ENCODE measurements around the gene PROCA1. TPM values are rescaled to one million over a fixed set of nuclear protein-coding genes. Genes with fewer than 3 reads are reported as not detected.

The PROCA1 gene
- total and polyA plus RNA-seq, 2 of the 13 experiments (the other 11 are each of a cell fraction or from before 2014, with no cell fraction given), result 0.73 to 1.5 TPM

- TF ChIP-seq ETV5 (CRISPR knock-in tag; IDR thresholded peaks at IDR 0.05; ENCODE audit: borderline replicate concordance) (peak; percentile 7; the same call in 1 of the 2 replicates), ZNF619 (CRISPR knock-in tag; IDR thresholded peaks at IDR 0.05) (0 out of 2 replicates have a peak, but pooled peaks have one; percentile 37), DNMT1 (CRISPR knock-in tag; IDR thresholded peaks at IDR 0.05) (no peak), ZFX (CRISPR knock-in tag; IDR thresholded peaks at IDR 0.05; ENCODE audit: low read depth) (peak; percentile 60), JUND (CRISPR knock-in tag; IDR thresholded peaks at IDR 0.05) (no peak), ZNF749 (CRISPR knock-in tag; IDR thresholded peaks at IDR 0.05; ENCODE audit: borderline replicate concordance) (0 out of 2 replicates have a peak, but pooled peaks have one; percentile 12), CEBPB (IDR thresholded peaks at IDR 0.05; ENCODE audit: borderline replicate concordance, low read depth, low read length) (no peak), TAF15 (IDR thresholded peaks at IDR 0.05; ENCODE audit: low read depth, low read length, poor library complexity, severe bottlenecking) (peak; percentile 82), ZFP36L1 (CRISPR knock-in tag; IDR thresholded peaks at IDR 0.05) (0 out of 2 replicates have a peak, but pooled peaks have one; percentile 45), SIN3A (IDR thresholded peaks at IDR 0.05; ENCODE audit: borderline replicate concordance, low read depth, low read length) (peak; percentile 16; the same call in 1 of the 2 replicates), ZNF282 (IDR thresholded peaks at IDR 0.05; ENCODE audit: partially characterized antibody) (no peak), HNRNPK (IDR thresholded peaks at IDR 0.05; ENCODE audit: low read depth, low read length, poor library complexity, severe bottlenecking) (peak; percentile 43), ZNF564 (CRISPR knock-in tag; IDR thresholded peaks at IDR 0.05) (peak; percentile 19), ZNF629 (CRISPR knock-in tag; conservative IDR thresholded peaks at IDR 0.05) (peak; percentile 3; the same call in 1 of the 2 replicates), ZNF446 (CRISPR knock-in tag; IDR thresholded peaks at IDR 0.05) (peak; percentile 62; the same call in 1 of the 2 replicates), ZNF343 (CRISPR knock-in tag; IDR thresholded peaks at IDR 0.05) (0 out of 2 replicates have a peak, but pooled peaks have one; percentile 80), ZNF710 (CRISPR knock-in tag; IDR thresholded peaks at IDR 0.05; ENCODE audit: borderline replicate concordance) (peak; percentile 32; the same call in 1 of the 2 replicates)
- TF ChIP-seq, protein P1, sequence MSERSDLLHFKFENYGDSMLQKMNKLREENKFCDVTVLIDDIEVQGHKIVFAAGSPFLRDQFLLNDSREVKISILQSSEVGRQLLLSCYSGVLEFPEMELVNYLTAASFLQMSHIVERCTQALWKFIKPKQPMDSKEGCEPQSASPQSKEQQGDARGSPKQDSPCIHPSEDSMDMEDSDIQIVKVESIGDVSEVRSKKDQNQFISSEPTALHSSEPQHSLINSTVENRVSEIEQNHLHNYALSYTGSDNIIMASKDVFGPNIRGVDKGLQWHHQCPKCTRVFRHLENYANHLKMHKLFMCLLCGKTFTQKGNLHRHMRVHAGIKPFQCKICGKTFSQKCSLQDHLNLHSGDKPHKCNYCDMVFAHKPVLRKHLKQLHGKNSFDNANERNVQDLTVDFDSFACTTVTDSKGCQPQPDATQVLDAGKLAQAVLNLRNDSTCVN (CRISPR knock-in tag; IDR thresholded peaks at IDR 0.05; ENCODE audit: borderline replicate concordance), result 0 out of 2 replicates have a peak, but pooled peaks have one; percentile 40
- TF ChIP-seq, protein P2, sequence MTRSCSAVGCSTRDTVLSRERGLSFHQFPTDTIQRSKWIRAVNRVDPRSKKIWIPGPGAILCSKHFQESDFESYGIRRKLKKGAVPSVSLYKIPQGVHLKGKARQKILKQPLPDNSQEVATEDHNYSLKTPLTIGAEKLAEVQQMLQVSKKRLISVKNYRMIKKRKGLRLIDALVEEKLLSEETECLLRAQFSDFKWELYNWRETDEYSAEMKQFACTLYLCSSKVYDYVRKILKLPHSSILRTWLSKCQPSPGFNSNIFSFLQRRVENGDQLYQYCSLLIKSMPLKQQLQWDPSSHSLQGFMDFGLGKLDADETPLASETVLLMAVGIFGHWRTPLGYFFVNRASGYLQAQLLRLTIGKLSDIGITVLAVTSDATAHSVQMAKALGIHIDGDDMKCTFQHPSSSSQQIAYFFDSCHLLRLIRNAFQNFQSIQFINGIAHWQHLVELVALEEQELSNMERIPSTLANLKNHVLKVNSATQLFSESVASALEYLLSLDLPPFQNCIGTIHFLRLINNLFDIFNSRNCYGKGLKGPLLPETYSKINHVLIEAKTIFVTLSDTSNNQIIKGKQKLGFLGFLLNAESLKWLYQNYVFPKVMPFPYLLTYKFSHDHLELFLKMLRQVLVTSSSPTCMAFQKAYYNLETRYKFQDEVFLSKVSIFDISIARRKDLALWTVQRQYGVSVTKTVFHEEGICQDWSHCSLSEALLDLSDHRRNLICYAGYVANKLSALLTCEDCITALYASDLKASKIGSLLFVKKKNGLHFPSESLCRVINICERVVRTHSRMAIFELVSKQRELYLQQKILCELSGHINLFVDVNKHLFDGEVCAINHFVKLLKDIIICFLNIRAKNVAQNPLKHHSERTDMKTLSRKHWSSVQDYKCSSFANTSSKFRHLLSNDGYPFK (CRISPR knock-in tag; IDR thresholded peaks at IDR 0.05; ENCODE audit: borderline replicate concordance), result 0 out of 2 replicates have a peak, but pooled peaks have one; percentile 37
- TF ChIP-seq, protein P3, sequence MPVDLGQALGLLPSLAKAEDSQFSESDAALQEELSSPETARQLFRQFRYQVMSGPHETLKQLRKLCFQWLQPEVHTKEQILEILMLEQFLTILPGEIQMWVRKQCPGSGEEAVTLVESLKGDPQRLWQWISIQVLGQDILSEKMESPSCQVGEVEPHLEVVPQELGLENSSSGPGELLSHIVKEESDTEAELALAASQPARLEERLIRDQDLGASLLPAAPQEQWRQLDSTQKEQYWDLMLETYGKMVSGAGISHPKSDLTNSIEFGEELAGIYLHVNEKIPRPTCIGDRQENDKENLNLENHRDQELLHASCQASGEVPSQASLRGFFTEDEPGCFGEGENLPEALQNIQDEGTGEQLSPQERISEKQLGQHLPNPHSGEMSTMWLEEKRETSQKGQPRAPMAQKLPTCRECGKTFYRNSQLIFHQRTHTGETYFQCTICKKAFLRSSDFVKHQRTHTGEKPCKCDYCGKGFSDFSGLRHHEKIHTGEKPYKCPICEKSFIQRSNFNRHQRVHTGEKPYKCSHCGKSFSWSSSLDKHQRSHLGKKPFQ (CRISPR knock-in tag; IDR thresholded peaks at IDR 0.05; ENCODE audit: insufficient replicate concordance), result no peak
Observed at GRCh38 chr17:28743243-28744103, 31.8 kb upstream of the PROCA1 start, which contains the start of gene TRAF4 (continued).

Measured in HepG2 (cell line).